Sigmoid colon (tissue), 7 donors: Measurements from ENCODE around the gene ELAVL4. TPM values are rescaled to one million over a fixed set of nuclear protein-coding genes. Genes with fewer than 3 reads are reported as not detected.

Experiments used
- DNase-seq: peaks from one replicate; pipeline ENCODE4 v3.0.0-alpha.2; 2019
- H3K27ac ChIP-seq, 4 donors: fragments of 200-600 bp; sonication (generic); one replicate each; pipeline ENCODE4 v1.5.1; 2016 to 2019; ENCODE audit warnings: mild to moderate bottlenecking in 1 of 4
- H3K27me3 ChIP-seq, 3 donors: fragments of 200-600 bp; sonication (generic); one replicate each; pipeline ENCODE4 v1.5.1; 2019; ENCODE audit warnings: mild to moderate bottlenecking in 1 of 3
- H3K36me3 ChIP-seq, 4 donors: fragments of 200-600 bp; sonication (generic); one replicate each; pipeline ENCODE4 v1.5.1; 2016 to 2019
- H3K4me1 ChIP-seq, 4 donors: fragments of 200-600 bp; sonication (generic); one replicate each; pipeline ENCODE4 v1.5.1; 2017 to 2019
- H3K4me3 ChIP-seq, 4 donors: fragments of 200-600 bp; sonication (generic); one replicate each; pipeline ENCODE4 v1.5.1; 2017 to 2019; ENCODE audit warnings: mild to moderate bottlenecking in 2 of 4, moderate library complexity in 1 of 4
- H3K9me3 ChIP-seq, 4 donors: fragments of 200-600 bp in 3 of 4; sonication (generic) in 3 of 4; one replicate each; pipeline versions ENCODE4 v1.5.1 to v1.6.1; 2013 to 2019
- EP300 ChIP-seq, 4 donors: sonication (generic); formaldehyde crosslinking; IDR thresholded peaks; one replicate each; pipeline ENCODE4 v1.6.1; 2017; ENCODE audit warnings: antibody characterized with exemption in 4 of 4
- POLR2A ChIP-seq, 2 donors: fragments of 450-650 bp; IDR thresholded peaks; one replicate each; pipeline ENCODE4 v1.6.1; 2016; ENCODE audit warnings: antibody characterized with exemption in 2 of 2, mild to moderate bottlenecking in 2 of 2, moderate library complexity in 2 of 2
- POLR2AphosphoS5 ChIP-seq, 4 donors: sonication (generic); formaldehyde crosslinking; IDR thresholded peaks; one replicate each; pipeline ENCODE4 v1.6.1; 2017; ENCODE audit warnings: antibody characterized with exemption in 4 of 4
- WGBS, 2 donors: extraction: QIAGEN DNeasy Blood & Tissue Kit; methylation state at CpG; one replicate each; pipeline ENCODE4 v1.1.7; 2013; 5-methylcytosine and 5-hydroxymethylcytosine counted together
- intact Hi-C: fragments of 100-400 bp; cut with DNase I; formaldehyde crosslinking; loops from one replicate; pipeline ENCODE4 v1.15.1; 2023
- polyA plus RNA-seq, 3 donors: library from polyadenylated mRNA; stranded (reverse); fragments of 200-250 nt; gene quantifications; one replicate each; pipeline ENCODE4 v1.2.3, GENCODE V29; 2013
- total RNA-seq, 4 donors: library from RNA; depleted of rRNA; stranded (reverse); fragments of >200 nt; gene quantifications; one replicate each; pipeline ENCODE4 v1.1.0, GENCODE V29; 2016
- TF ChIP-seq, protein P1 (sequence below), 4 experiments: fragments of 450-650 bp in 3 of 4; fragments of 200-600 bp in 1 of 4; IDR thresholded peaks; one replicate each; pipeline ENCODE4 v1.5.1; 2016 to 2019; ENCODE audit warnings: antibody characterized with exemption in 4 of 4, mild to moderate bottlenecking in 3 of 4, moderate library complexity in 2 of 4
- donor health status: healthy with polysubstance abuse.
- donor health status: Bipolar disorder and iron deficiency.
- donor health status: healthy.

ELAVL4 gene
- total and polyA plus RNA-seq, 7 donors, result 0.23 to 11.8 (median 2.9) TPM; not detected in 1

DNA sequence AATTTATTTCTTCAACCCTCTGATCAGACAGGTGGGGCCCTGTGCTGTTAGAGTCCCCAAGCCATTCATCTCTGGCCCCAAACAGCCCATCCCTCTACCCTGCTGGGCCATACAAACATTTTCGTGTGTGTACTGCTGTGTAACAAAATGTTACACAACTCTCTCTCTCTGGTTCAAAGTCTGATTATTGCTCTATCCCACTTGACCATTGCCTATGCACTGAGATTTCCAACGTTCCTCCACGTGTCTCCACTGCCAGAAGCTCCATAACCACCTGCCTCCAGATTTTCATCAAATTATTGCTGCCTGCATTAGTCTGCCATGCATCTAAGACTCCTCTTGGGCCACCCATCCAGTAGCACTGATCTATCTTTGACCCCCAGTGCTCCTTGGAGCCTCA is 104.8 kb downstream of the ELAVL4 start:
- 24 to 74% methylated on average over 3 of the region's 3 CpGs for WGBS, 2 donors
- intact Hi-C loops, result no loop called here
- TF ChIP-seq POLR2AphosphoS5 (IDR thresholded peaks at IDR 0.05), result no peak
- TF ChIP-seq POLR2A (IDR thresholded peaks at IDR 0.05), result no peak
- TF ChIP-seq, protein P1, sequence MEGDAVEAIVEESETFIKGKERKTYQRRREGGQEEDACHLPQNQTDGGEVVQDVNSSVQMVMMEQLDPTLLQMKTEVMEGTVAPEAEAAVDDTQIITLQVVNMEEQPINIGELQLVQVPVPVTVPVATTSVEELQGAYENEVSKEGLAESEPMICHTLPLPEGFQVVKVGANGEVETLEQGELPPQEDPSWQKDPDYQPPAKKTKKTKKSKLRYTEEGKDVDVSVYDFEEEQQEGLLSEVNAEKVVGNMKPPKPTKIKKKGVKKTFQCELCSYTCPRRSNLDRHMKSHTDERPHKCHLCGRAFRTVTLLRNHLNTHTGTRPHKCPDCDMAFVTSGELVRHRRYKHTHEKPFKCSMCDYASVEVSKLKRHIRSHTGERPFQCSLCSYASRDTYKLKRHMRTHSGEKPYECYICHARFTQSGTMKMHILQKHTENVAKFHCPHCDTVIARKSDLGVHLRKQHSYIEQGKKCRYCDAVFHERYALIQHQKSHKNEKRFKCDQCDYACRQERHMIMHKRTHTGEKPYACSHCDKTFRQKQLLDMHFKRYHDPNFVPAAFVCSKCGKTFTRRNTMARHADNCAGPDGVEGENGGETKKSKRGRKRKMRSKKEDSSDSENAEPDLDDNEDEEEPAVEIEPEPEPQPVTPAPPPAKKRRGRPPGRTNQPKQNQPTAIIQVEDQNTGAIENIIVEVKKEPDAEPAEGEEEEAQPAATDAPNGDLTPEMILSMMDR (IDR thresholded peaks at IDR 0.05), result no peak
- no peak for TF ChIP-seq EP300 (IDR thresholded peaks at IDR 0.05)
- H3K27me3 ChIP-seq, result no peaks in the 10 kb centered on the region
- H3K9me3 ChIP-seq, result no peaks in the 10 kb centered on the region
- H3K4me1 ChIP-seq, result no peaks in the 10 kb centered on the region
- DNase-seq, result no peak
- no peak overlapping the region for H3K4me3 ChIP-seq
- H3K27ac ChIP-seq, result no peak overlapping the region
- no peaks in the 10 kb centered on the region for H3K36me3 ChIP-seq

DNA sequence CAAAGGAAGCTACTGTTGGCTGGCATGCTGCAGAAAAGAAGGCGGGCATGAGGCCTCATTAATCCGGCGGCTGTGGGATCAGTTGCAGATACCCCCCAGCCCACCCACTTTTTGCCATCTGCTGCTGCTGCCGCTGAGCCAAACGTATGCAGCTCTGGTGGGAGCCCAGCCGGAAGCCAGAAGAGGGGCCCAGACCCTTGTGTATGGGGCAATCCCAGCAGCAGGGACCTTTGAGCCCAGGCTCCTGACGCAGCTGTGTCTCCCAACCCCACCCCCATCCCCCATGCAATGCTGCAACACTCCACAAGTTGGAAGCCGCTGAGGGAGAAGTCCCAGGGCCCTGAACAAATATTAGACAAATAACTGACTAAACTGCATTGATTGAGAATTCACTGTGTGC is 106.0 kb downstream of the ELAVL4 start:
- H3K27me3 ChIP-seq, result no peaks in the 10 kb centered on the region
- no peak overlapping the region for H3K4me3 ChIP-seq
- no peaks in the 10 kb centered on the region for H3K4me1 ChIP-seq
- intact Hi-C loops, result no loop called here
- H3K27ac ChIP-seq, result no peak overlapping the region
- no peaks in the 10 kb centered on the region for H3K36me3 ChIP-seq
- H3K9me3 ChIP-seq, result no peaks in the 10 kb centered on the region
- TF ChIP-seq, protein P1 (IDR thresholded peaks at IDR 0.05), result no peak
- TF ChIP-seq POLR2AphosphoS5 (IDR thresholded peaks at IDR 0.05), result no peak
- TF ChIP-seq POLR2A (IDR thresholded peaks at IDR 0.05), result no peak
- no peak for TF ChIP-seq EP300 (IDR thresholded peaks at IDR 0.05)
- no peak for DNase-seq
- WGBS, 2 donors, result 31 to 68% methylated on average over 8 of the region's 8 CpGs

DNA sequence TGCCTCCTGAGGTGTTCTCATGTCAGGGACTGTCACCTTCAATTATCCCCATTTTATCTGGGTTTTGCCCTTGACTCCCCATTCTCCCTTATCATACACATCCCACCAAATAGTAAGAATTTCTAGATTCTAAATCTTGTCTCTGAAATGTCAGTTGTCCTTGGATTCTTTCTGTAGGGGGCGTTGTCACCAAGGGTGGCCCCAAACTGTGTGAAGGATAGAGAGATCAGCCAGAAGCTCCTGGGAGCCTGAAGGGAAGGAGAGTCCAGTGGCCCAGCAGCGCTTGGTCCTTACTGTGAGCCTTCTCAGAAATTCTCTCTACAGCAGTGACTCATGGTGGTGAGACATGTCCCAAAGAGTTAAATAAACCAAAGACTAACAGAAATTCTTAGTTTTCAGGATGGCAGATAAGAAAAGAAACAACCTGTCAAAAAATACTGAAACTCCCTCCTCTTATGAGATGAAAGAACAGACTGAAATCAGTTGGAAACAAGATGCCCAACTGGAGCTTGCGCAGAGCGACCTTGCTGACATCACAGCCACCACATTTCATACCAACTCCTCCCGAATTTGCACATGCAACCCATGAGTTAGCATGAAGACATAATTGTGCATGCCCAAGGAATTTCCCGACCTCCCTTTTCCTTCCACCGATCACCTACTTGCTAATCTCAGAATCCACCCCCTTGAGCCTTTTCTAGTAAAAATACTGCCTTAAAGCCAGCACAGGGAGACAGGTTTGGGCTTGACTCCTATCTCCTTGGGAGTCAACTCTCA is 109.8 kb downstream of the ELAVL4 start:
- Histone ChIP-seq H3K27me3 (no peaks in the 10 kb centered on the region), H3K27ac (no peak overlapping the region), H3K4me1 (no peaks in the 10 kb centered on the region), H3K9me3 (no peaks in the 10 kb centered on the region), H3K36me3 (no peaks in the 10 kb centered on the region), H3K4me3 (no peak overlapping the region)
- WGBS, 2 donors, result 86 to 88% methylated on average over 7 of the region's 7 CpGs
- DNase-seq, result no peak
- TF ChIP-seq POLR2A (IDR thresholded peaks at IDR 0.05), result no peak
- no peak for TF ChIP-seq EP300 (IDR thresholded peaks at IDR 0.05)
- TF ChIP-seq, protein P1 (IDR thresholded peaks at IDR 0.05), result no peak
- TF ChIP-seq POLR2AphosphoS5 (IDR thresholded peaks at IDR 0.05), result no peak
- intact Hi-C loops, result no loop called here

DNA sequence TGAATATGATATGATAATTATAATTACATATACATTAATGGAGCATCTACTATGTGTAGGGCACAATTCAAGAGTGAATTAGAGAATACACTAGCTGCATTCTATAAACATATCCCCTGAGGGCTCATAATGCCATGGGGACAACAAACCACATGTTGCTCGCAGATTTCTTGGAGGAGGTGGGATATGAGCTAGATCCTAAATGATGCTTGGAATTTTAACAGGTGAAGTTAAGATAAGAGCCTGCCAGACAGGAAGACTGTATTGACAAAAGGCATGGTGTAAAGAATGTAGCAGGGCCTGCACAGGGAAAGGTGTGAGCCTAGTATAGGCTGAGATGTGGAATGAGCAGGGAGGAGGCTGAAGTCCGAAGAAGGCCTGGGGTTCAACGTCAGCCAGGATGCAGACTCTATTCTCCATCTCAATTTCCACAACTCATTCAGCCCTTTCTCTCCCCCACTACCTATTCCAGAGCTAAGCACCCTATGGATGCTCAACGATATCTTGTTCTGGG is 120.2 kb downstream of the ELAVL4 start:
- Histone ChIP-seq H3K36me3 (no peaks in the 10 kb centered on the region), H3K27me3 (no peaks in the 10 kb centered on the region), H3K27ac (no peak overlapping the region), H3K4me1 (no peaks in the 10 kb centered on the region), H3K9me3 (peaks cover 0 to 9% (median under 1%) of the 10 kb centered on the region in 4 donors), H3K4me3 (no peak overlapping the region)
- 42 to 68% methylated on average over 4 of the region's 4 CpGs for WGBS, 2 donors
- TF ChIP-seq POLR2AphosphoS5 (IDR thresholded peaks at IDR 0.05), result no peak
- TF ChIP-seq, protein P1 (IDR thresholded peaks at IDR 0.05), result no peak
- TF ChIP-seq EP300 (IDR thresholded peaks at IDR 0.05), result no peak
- no peak for TF ChIP-seq POLR2A (IDR thresholded peaks at IDR 0.05)
- DNase-seq, result no peak
- intact Hi-C loops, result no loop called here
